Limb (tissue), 2 donors: ENCODE measurements around the gene NT5DC4.

Experiments
- DNase-seq, 2 donors: peaks; one replicate each; pipeline ENCODE4 v3.0.0-alpha.2; 2016; ENCODE audit errors: extremely low spot score in 2 of 2

NT5DC4 gene

GRCh38 chr2:112784199-112785189 lies 63.7 kb downstream of the NT5DC4 start, which contains the start of gene IL1A:
IL1A (minus strand) TSS chr2:112784493; CDS start chr2:112783770, 723 bp downstream.
- DNase-seq: no peak

GRCh38 chr2:112787294-112787693 lies 66.5 kb downstream of the NT5DC4 start:
- DNase-seq: no peak

- DNase-seq: no peak
Measured at GRCh38 chr2:112787729-112788393, 67.0 kb downstream of the NT5DC4 start.

GRCh38 chr2:112788653-112789052 lies 67.8 kb downstream of the NT5DC4 start:
- DNase-seq: no peak
